GM18526 (cell line): ENCODE results near the gene HHIPL2.

Experiments used
- POLR2A ChIP-seq: IDR thresholded peaks from 3 replicates; pipeline ENCODE4 v1.6.1; 2011; ENCODE audit not compliant: insufficient read length; ENCODE audit errors: extremely low read depth

The HHIPL2 gene

GRCh38 chr1:222521299-222522104 lies 26.4 kb downstream of the HHIPL2 start:
- TF ChIP-seq POLR2A: no peak
